ENCODE results near the gene CDKL4.

DNA sequence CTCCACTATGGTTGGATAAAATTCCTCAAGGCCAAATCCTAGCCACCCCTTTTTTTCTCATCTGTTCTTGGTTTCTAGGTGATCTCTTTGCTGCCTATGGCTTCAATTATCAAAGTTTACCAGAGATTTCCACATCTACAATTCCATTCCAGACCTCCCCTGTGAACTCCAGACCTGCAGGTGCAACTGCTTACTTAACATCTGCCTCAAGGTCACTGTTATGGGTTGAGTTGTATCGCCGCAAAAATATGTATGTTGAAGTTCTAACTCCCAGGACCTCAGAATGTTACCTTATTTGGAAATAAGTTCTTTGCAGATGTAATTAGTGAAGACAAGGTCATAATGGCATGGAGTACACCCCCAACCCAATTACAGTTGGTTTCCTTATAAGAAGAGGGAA is 62.5 kb downstream of the CDKL4 start:
- TF ChIP-seq, protein P1, sequence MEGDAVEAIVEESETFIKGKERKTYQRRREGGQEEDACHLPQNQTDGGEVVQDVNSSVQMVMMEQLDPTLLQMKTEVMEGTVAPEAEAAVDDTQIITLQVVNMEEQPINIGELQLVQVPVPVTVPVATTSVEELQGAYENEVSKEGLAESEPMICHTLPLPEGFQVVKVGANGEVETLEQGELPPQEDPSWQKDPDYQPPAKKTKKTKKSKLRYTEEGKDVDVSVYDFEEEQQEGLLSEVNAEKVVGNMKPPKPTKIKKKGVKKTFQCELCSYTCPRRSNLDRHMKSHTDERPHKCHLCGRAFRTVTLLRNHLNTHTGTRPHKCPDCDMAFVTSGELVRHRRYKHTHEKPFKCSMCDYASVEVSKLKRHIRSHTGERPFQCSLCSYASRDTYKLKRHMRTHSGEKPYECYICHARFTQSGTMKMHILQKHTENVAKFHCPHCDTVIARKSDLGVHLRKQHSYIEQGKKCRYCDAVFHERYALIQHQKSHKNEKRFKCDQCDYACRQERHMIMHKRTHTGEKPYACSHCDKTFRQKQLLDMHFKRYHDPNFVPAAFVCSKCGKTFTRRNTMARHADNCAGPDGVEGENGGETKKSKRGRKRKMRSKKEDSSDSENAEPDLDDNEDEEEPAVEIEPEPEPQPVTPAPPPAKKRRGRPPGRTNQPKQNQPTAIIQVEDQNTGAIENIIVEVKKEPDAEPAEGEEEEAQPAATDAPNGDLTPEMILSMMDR (tag by site-specific recombination; IDR thresholded peaks at IDR 0.05): no peak
- no peak for TF ChIP-seq KLF1 (tag by site-specific recombination; IDR thresholded peaks at IDR 0.05)
- TF ChIP-seq BCL6B (tag by site-specific recombination; IDR thresholded peaks at IDR 0.05): no peak
- TF ChIP-seq, protein P2, sequence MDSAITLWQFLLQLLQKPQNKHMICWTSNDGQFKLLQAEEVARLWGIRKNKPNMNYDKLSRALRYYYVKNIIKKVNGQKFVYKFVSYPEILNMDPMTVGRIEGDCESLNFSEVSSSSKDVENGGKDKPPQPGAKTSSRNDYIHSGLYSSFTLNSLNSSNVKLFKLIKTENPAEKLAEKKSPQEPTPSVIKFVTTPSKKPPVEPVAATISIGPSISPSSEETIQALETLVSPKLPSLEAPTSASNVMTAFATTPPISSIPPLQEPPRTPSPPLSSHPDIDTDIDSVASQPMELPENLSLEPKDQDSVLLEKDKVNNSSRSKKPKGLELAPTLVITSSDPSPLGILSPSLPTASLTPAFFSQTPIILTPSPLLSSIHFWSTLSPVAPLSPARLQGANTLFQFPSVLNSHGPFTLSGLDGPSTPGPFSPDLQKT (IDR thresholded peaks at IDR 0.05; ENCODE audit: borderline replicate concordance, low read depth, low read length): no peak
- TF ChIP-seq ZNF488 (tag by site-specific recombination; IDR thresholded peaks at IDR 0.05): no peak
- no peak for TF ChIP-seq ZNF768 (tag by site-specific recombination; IDR thresholded peaks at IDR 0.05)
- TF ChIP-seq, protein P3, sequence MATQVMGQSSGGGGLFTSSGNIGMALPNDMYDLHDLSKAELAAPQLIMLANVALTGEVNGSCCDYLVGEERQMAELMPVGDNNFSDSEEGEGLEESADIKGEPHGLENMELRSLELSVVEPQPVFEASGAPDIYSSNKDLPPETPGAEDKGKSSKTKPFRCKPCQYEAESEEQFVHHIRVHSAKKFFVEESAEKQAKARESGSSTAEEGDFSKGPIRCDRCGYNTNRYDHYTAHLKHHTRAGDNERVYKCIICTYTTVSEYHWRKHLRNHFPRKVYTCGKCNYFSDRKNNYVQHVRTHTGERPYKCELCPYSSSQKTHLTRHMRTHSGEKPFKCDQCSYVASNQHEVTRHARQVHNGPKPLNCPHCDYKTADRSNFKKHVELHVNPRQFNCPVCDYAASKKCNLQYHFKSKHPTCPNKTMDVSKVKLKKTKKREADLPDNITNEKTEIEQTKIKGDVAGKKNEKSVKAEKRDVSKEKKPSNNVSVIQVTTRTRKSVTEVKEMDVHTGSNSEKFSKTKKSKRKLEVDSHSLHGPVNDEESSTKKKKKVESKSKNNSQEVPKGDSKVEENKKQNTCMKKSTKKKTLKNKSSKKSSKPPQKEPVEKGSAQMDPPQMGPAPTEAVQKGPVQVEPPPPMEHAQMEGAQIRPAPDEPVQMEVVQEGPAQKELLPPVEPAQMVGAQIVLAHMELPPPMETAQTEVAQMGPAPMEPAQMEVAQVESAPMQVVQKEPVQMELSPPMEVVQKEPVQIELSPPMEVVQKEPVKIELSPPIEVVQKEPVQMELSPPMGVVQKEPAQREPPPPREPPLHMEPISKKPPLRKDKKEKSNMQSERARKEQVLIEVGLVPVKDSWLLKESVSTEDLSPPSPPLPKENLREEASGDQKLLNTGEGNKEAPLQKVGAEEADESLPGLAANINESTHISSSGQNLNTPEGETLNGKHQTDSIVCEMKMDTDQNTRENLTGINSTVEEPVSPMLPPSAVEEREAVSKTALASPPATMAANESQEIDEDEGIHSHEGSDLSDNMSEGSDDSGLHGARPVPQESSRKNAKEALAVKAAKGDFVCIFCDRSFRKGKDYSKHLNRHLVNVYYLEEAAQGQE (tag by site-specific recombination; IDR thresholded peaks at IDR 0.05): no peak
